Coronary artery (tissue), 2 donors: ENCODE data around the gene KIF4A.
"Not testable (repeated sequence)": the region's sequence is repeated elsewhere in the genome, so short reads cannot be mapped to it uniquely, and the experiment has no call there.

Experiments
- DNase-seq: peaks from one replicate; pipeline ENCODE4 v3.0.0-alpha.2; 2017; ENCODE audit warnings: low spot score
- H3K27ac ChIP-seq, 2 donors: fragments of 200-600 bp; sonication (generic); one replicate each; pipeline ENCODE4 v1.5.1; 2016 to 2019
- H3K4me3 ChIP-seq: fragments of 200-600 bp; sonication (generic); 2 replicates; pipeline ENCODE4 v1.5.1; 2016; ENCODE audit warnings: mild to moderate bottlenecking, moderate library complexity
- CTCF ChIP-seq: fragments of 200-600 bp; sonication (generic); IDR thresholded peaks from one replicate; pipeline ENCODE4 v1.5.1; 2019; ENCODE audit warnings: antibody characterized with exemption

The KIF4A gene

GRCh38 chrX:70324326-70324725 lies 34.4 kb downstream of the KIF4A start:
- Histone ChIP-seq H3K4me3 (no peak overlapping the region), H3K27ac (no peak overlapping the region)
- DNase-seq = no peak
- no peak for TF ChIP-seq CTCF

- Histone ChIP-seq H3K27ac (no peak overlapping the region), H3K4me3 (no peak overlapping the region)
- no peak for DNase-seq
- no peak for TF ChIP-seq CTCF
Measured at GRCh38 chrX:70331161-70331560, 41.3 kb downstream of the KIF4A start.

GRCh38 chrX:70332600-70332999 lies 42.7 kb downstream of the KIF4A start:
- H3K4me3 ChIP-seq = no peak overlapping the region
- no peak for DNase-seq
- no peak for TF ChIP-seq CTCF
- H3K27ac ChIP-seq = no peak overlapping the region

- DNase-seq = no peak
- TF ChIP-seq CTCF = no peak
- H3K27ac ChIP-seq = no peak overlapping the region
- no peak overlapping the region for H3K4me3 ChIP-seq
Measured at GRCh38 chrX:70336767-70337166, 46.9 kb downstream of the KIF4A start.

- no peak overlapping the region for H3K4me3 ChIP-seq
- TF ChIP-seq CTCF = no peak
- H3K27ac ChIP-seq = no peak overlapping the region
- no peak for DNase-seq
Measured at GRCh38 chrX:70338290-70338689, 48.4 kb downstream of the KIF4A start.

- no peak for TF ChIP-seq CTCF
- Histone ChIP-seq H3K27ac (no peak overlapping the region), H3K4me3 (no peak overlapping the region)
- no peak for DNase-seq
Measured at GRCh38 chrX:70343435-70343834, 53.5 kb downstream of the KIF4A start.

GRCh38 chrX:70346418-70347070 lies 56.6 kb downstream of the KIF4A start:
- no peak for TF ChIP-seq CTCF
- Histone ChIP-seq H3K27ac (no peak overlapping the region), H3K4me3 (no peak overlapping the region)
- DNase-seq = no peak

- DNase-seq, H3K4me3 ChIP-seq, H3K27ac ChIP-seq: not testable (repeated sequence)
Measured at GRCh38 chrX:70348825-70349224, 58.9 kb downstream of the KIF4A start.

- not testable (repeated sequence) for DNase-seq, H3K4me3 ChIP-seq
Measured at GRCh38 chrX:70349367-70350125, 59.6 kb downstream of the KIF4A start.

More at GRCh38 chrX:70349367-70350125, 59.6 kb downstream of the KIF4A start:
- H3K27ac ChIP-seq = not testable (repeated sequence)
